GM19372 (cell line): ENCODE results near the gene ITGB4.
"Not testable (repeated sequence)": the region's sequence is repeated elsewhere in the genome, so short reads cannot be mapped to it uniquely, and the experiment has no call there.

Experiments used
- ATAC-seq: cut with Tn5 transposase; IDR thresholded peaks from one replicate; pipeline ENCODE4 v1.9.1; 2021; ENCODE audit warnings: mild to moderate bottlenecking, low read depth, moderate library complexity; ENCODE audit not compliant: unreplicated experiment

Gene ITGB4

GRCh38 chr17:75764711-75765421 is 43.6 kb downstream of the ITGB4 start, which contains the start of gene GALK1:
TSS of gene GALK1 (minus strand) at chr17:75765192. CDS start at chr17:75765136, 56 bp downstream.
- peak; percentile 74 for ATAC-seq

- ATAC-seq = no peak
Observed at GRCh38 chr17:75765981-75766380, 44.7 kb downstream of the ITGB4 start.

GRCh38 chr17:75767881-75768280 is 46.6 kb downstream of the ITGB4 start:
- no peak for ATAC-seq

GRCh38 chr17:75769536-75769935 is 48.3 kb downstream of the ITGB4 start:
- ATAC-seq = no peak

- ATAC-seq = no peak
Observed at GRCh38 chr17:75771334-75772281, 50.3 kb downstream of the ITGB4 start.

- no peak for ATAC-seq
Observed at GRCh38 chr17:75773121-75773807, 52.0 kb downstream of the ITGB4 start.

- ATAC-seq = no peak
Observed at GRCh38 chr17:75773808-75774470, 52.7 kb downstream of the ITGB4 start.

GRCh38 chr17:75774471-75774990 is 53.3 kb downstream of the ITGB4 start:
- no peak for ATAC-seq

- ATAC-seq = no peak
Observed at GRCh38 chr17:75774991-75775668, 53.9 kb downstream of the ITGB4 start.

GRCh38 chr17:75776386-75777295 is 55.4 kb downstream of the ITGB4 start:
- ATAC-seq = no peak

GRCh38 chr17:75777296-75777922 is 56.1 kb downstream of the ITGB4 start:
- ATAC-seq = no peak

- not testable (repeated sequence) for ATAC-seq
Observed at GRCh38 chr17:75778066-75778860, 57.0 kb downstream of the ITGB4 start.

- ATAC-seq = no peak
Observed at GRCh38 chr17:75778861-75779249, 57.6 kb downstream of the ITGB4 start.

- ATAC-seq = peak; percentile 50
Observed at GRCh38 chr17:75779250-75779986, 58.2 kb downstream of the ITGB4 start.

GRCh38 chr17:75779987-75780889 is 59.0 kb downstream of the ITGB4 start:
- no peak for ATAC-seq
